DND-41 (cell line): ENCODE results near the gene RAB37.

Source experiments
- CTCF ChIP-seq: IDR thresholded peaks from 2 replicates; pipeline ENCODE4 v1.5.1; 2012; ENCODE audit warnings: borderline replicate concordance, low read length, moderate library complexity, mild to moderate bottlenecking; ENCODE audit not compliant: poor library complexity, severe bottlenecking; ENCODE audit errors: extremely low read depth
- EZH2 ChIP-seq: IDR thresholded peaks from 3 replicates; pipeline ENCODE4 v1.6.1; 2012; ENCODE audit warnings: borderline replicate concordance, low read depth, mild to moderate bottlenecking, moderate library complexity, low read length, inconsistent platforms; ENCODE audit not compliant: severe bottlenecking

GRCh38 chr17:74704544-74704943, 32.5 kb upstream of the RAB37 start:
- TF ChIP-seq CTCF (no peak), EZH2 (no peak)
